ENCODE data around the gene BCL2L13.
"Not testable (repeated sequence)": the region's sequence is repeated elsewhere in the genome, so short reads cannot be mapped to it uniquely, and the experiment has no call there.

The BCL2L13 gene

GRCh38 chr22:17761138-17761488 is 122.6 kb downstream of the BCL2L13 start:
- no peak for DNase-seq (ENCODE audit: insufficient read length, low spot score)
- no peak for TF ChIP-seq CTCF (IDR thresholded peaks at IDR 0.05; ENCODE audit: insufficient read depth, missing control alignments)
- FAIRE-seq, result no peak

GRCh38 chr22:17763442-17763841 is 124.9 kb downstream of the BCL2L13 start:
- not testable (repeated sequence) for FAIRE-seq; DNase-seq (ENCODE audit: insufficient read length, low spot score)

- no peak for FAIRE-seq
- no peak for TF ChIP-seq CTCF (IDR thresholded peaks at IDR 0.05; ENCODE audit: insufficient read depth, missing control alignments)
- DNase-seq (ENCODE audit: insufficient read length, low spot score), result no peak
Observed at GRCh38 chr22:17764036-17764435, 125.5 kb downstream of the BCL2L13 start.

- not testable (repeated sequence) for DNase-seq (ENCODE audit: insufficient read length, low spot score); FAIRE-seq
Observed at GRCh38 chr22:17764852-17765251, 126.3 kb downstream of the BCL2L13 start.

- no peak for DNase-seq (ENCODE audit: insufficient read length, low spot score)
- TF ChIP-seq CTCF (IDR thresholded peaks at IDR 0.05; ENCODE audit: insufficient read depth, missing control alignments), result no peak
- FAIRE-seq, result no peak
Observed at GRCh38 chr22:17767233-17768065, 128.9 kb downstream of the BCL2L13 start.

GRCh38 chr22:17769013-17769715 is 130.6 kb downstream of the BCL2L13 start:
- no peak for TF ChIP-seq CTCF (IDR thresholded peaks at IDR 0.05; ENCODE audit: insufficient read depth, missing control alignments)
- FAIRE-seq, result no peak
- no peak for DNase-seq (ENCODE audit: insufficient read length, low spot score)

- no peak for DNase-seq (ENCODE audit: insufficient read length, low spot score)
- no peak for TF ChIP-seq CTCF (IDR thresholded peaks at IDR 0.05; ENCODE audit: insufficient read depth, missing control alignments)
- no peak for FAIRE-seq
Observed at GRCh38 chr22:17769716-17770082, 131.1 kb downstream of the BCL2L13 start.
